Mucosa of descending colon (tissue), 3 donors: ENCODE measurements around the gene PDE4A. TPM values are rescaled to one million over a fixed set of nuclear protein-coding genes. Genes with fewer than 3 reads are reported as not detected.

Source experiments
- ATAC-seq: fragments of 200-7000 bp; cut with Tn5 transposase; one replicate; pipeline ENCODE4 v1.9.1; 2020; ENCODE audit warnings: mild to moderate bottlenecking, moderate library complexity
- DNase-seq, 3 donors: peaks; one replicate each; pipeline ENCODE4 v3.0.0-alpha.2; 2020
- H3K36me3 ChIP-seq: fragments of 200-600 bp; one replicate; pipeline ENCODE4 v1.8.0; 2021; ENCODE audit warnings: low read depth, mild to moderate bottlenecking
- H3K4me1 ChIP-seq: fragments of 200-600 bp; one replicate; pipeline ENCODE4 v1.8.0; 2021; ENCODE audit warnings: low read depth, mild to moderate bottlenecking
- H3K4me3 ChIP-seq: fragments of 200-600 bp; one replicate; pipeline ENCODE4 v1.8.0; 2021; ENCODE audit warnings: mild to moderate bottlenecking
- H3K9me3 ChIP-seq: fragments of 200-600 bp; one replicate; pipeline ENCODE4 v1.8.0; 2021; ENCODE audit warnings: mild to moderate bottlenecking
- intact Hi-C, 2 donors: fragments of 100-400 bp; cut with DNase I in 1 of 2; cut with micrococcal nuclease in 1 of 2; formaldehyde crosslinking; loops; one replicate each; pipeline versions ENCODE4 v1.11.0 to v1.11.1; 2022; cut with DNase I, micrococcal nuclease
- total RNA-seq, 3 donors: library from RNA; stranded (reverse); fragmentation: NEBNext Ultra II Directional in 2 of 3; extraction: Animal tissue kit (Norgen Biotek cat#: 25700) in 2 of 3; gene quantifications; one replicate each; pipeline versions ENCODE4 v1.2.1 to v1.2.4, GENCODE V29; 2021 to 2023
- TF ChIP-seq, protein P1 (sequence below): fragments of 200-600 bp; IDR thresholded peaks from one replicate; pipeline ENCODE4 v1.8.0; 2022; ENCODE audit warnings: antibody characterized with exemption, mild to moderate bottlenecking
- donor health status: DM: no; HTN: no; CAD: no; lungs with moderate emphysema.
- donor health status: DM: no; HTN: no; CAD: no.
- donor health status: DM: no; HTN: yes; CAD: no.

The PDE4A gene
- total RNA-seq, 3 donors from 2014 or later: 7.0 to 27.4 (median 14.7) TPM

DNA sequence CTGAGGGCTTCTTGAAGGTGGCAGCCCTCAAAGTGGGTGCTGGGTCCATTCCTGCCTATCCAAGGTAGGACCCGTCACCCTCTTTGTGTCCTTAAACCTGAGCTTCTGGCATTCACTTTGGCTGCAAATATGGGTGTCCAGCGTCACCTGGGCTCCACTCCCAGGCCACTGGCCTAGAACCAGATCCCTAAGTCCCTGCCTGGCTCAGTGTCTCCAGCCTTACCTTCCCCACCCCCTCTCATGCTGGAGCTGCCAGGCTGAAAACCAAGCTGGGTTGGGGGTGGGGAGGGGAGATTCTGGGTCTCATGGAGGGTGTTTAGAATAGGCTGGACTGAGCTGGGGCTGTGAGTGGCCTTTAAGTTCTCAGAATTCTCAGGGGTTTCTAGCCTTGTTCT, 12.4 kb downstream of the PDE4A start:
- intact Hi-C loops: no loop called here
- no peak overlapping the region for H3K4me3 ChIP-seq
- ATAC-seq: no peak
- no peaks in the 10 kb centered on the region for H3K9me3 ChIP-seq
- H3K36me3 ChIP-seq: no peaks in the 10 kb centered on the region
- no peak for DNase-seq
- TF ChIP-seq, protein P1, sequence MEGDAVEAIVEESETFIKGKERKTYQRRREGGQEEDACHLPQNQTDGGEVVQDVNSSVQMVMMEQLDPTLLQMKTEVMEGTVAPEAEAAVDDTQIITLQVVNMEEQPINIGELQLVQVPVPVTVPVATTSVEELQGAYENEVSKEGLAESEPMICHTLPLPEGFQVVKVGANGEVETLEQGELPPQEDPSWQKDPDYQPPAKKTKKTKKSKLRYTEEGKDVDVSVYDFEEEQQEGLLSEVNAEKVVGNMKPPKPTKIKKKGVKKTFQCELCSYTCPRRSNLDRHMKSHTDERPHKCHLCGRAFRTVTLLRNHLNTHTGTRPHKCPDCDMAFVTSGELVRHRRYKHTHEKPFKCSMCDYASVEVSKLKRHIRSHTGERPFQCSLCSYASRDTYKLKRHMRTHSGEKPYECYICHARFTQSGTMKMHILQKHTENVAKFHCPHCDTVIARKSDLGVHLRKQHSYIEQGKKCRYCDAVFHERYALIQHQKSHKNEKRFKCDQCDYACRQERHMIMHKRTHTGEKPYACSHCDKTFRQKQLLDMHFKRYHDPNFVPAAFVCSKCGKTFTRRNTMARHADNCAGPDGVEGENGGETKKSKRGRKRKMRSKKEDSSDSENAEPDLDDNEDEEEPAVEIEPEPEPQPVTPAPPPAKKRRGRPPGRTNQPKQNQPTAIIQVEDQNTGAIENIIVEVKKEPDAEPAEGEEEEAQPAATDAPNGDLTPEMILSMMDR: no peak
- H3K4me1 ChIP-seq: peaks cover 18% of the 10 kb centered on the region

DNA sequence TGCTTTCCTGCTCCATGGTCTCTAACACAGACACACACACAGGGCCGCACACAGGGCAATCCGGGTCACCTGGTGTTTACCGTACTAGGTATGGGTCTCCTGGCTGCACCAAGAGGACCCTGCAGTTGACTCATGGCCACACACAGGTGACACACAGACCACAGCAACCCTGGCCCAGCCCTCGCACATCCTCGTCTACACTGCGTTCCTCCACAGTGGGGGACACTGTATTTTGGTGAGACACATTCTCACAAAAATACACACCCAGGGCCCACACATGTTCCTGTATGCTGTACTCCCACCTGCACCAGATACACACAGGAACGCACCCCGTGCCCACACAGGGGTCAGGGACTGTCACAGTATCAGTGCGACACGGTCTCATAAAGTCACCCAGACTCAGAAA, 12.8 kb downstream of the PDE4A start:
- ATAC-seq: no peak
- Histone ChIP-seq H3K36me3 (no peaks in the 10 kb centered on the region), H3K4me3 (no peak overlapping the region), H3K4me1 (peaks cover 18% of the 10 kb centered on the region), H3K9me3 (no peaks in the 10 kb centered on the region)
- intact Hi-C loops: no loop called here
- TF ChIP-seq, protein P1: no peak
- no peak for DNase-seq

DNA sequence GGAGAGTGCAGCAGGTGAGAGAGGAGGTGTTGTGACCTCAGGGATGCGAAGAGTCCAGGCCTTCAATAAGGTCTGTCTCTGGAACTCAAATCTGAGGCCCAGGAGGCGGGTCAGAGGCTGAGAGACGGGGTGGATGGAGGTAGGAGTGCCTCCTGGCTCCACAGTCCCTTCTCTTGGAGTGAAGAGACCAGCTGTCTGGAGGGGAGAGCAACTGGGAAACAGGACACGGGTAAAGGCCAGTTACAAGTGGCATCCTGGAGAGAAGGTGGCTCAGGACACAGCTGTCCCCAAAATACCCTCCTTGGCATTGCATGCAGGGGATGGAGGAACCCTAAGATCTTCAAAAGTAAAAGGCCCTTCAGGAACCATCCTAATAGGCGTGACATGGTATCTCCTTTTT, 19.2 kb downstream of the PDE4A start:
- no peak for ATAC-seq
- intact Hi-C loops: no loop called here
- H3K4me3 ChIP-seq: no peak overlapping the region
- no peaks in the 10 kb centered on the region for H3K9me3 ChIP-seq
- no peaks in the 10 kb centered on the region for H3K4me1 ChIP-seq
- TF ChIP-seq, protein P1: no peak
- H3K36me3 ChIP-seq: no peaks in the 10 kb centered on the region
- no peak for DNase-seq

DNA sequence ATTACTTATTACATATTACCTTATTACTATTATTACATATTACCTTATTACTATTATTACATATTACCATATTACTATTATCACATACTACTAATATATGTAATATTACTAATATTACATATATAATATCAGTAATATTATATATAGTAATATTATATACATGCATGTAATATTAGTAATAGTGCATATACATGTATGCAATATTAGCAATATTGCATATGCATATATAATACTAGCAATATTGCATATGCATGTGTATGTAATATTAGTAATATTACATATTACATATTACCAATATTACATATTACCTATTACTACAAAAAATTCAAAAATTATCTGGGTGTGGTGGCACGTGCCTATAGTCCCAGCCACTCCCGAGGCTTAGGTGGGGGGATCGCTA, 22.4 kb downstream of the PDE4A start:
- intact Hi-C loops: no loop called here
- DNase-seq (no peak), ATAC-seq (no peak)
- Histone ChIP-seq H3K9me3 (no peaks in the 10 kb centered on the region), H3K4me3 (no peak overlapping the region), H3K4me1 (no peaks in the 10 kb centered on the region), H3K36me3 (no peaks in the 10 kb centered on the region)
- TF ChIP-seq, protein P1: no peak

DNA sequence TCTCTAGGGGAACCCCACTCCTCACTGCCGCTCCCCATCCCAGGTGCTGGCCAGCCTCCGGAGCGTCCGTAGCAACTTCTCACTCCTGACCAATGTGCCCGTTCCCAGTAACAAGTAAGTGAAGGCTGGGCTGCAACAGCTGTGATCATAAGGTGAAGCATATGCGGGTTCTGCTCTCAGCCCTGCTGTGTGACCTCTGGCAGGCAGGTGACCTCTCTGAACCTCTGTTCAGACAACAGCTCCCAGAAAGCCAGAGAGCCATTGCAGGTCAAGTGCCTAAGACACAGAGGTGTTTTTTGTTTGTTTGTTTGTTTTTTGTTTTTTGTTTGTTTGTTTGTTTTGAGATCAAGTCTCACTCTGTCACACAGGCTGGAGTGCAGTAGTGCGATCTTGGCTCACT, 28.7 kb downstream of the PDE4A start:
- no peaks in the 10 kb centered on the region for H3K9me3 ChIP-seq
- peaks cover 15% of the 10 kb centered on the region for H3K4me1 ChIP-seq
- no peaks in the 10 kb centered on the region for H3K36me3 ChIP-seq
- TF ChIP-seq, protein P1: no peak
- ATAC-seq (no peak), DNase-seq (no peak)
- no peak overlapping the region for H3K4me3 ChIP-seq
- intact Hi-C loops: no loop called here

DNA sequence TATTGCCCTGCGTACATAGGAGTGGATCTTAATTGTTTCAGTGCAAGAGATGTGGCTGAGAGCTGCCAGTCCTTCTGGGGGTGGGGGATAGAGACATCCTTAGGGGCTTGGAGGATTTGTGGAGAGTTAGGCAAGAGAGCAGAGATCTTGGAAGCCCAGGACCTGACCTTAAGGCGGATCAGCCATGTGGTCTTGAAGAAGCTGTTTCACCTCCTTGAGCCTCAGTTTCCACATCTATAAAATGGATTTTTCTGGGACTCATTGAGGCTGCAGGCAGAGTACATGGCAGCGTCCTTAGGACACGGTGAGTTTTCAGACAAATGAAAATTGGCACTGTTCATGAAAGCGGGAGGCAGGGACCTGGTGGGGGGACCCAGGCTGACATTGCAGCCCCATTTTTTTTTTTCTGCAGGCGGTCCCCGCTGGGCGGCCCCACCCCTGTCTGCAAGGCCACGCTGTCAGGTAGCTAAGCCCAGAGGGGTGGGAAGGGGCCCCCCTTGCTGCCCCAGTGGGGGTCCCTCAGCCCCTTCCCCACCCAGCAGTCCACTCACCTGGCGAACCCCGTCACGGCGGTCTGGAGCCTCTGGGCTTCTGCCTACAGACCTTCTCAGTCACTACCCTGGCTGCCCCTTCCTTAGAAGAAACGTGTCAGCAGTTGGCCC, 30.0 kb downstream of the PDE4A start:
- no peaks in the 10 kb centered on the region for H3K36me3 ChIP-seq
- intact Hi-C loops: no loop called here
- no peak for ATAC-seq

More for the DNA sequence above, 30.0 kb downstream of the PDE4A start:
- no peak for DNase-seq
- Histone ChIP-seq H3K4me3 (no peak overlapping the region), H3K4me1 (peaks cover 15% of the 10 kb centered on the region), H3K9me3 (no peaks in the 10 kb centered on the region)
- TF ChIP-seq, protein P1: no peak
